ENCODE measurements around the gene SLCO1B3. TPM values are rescaled to one million over a fixed set of nuclear protein-coding genes. Genes with fewer than 3 reads are reported as not detected.
"Not testable (repeated sequence)": the region's sequence is repeated elsewhere in the genome, so short reads cannot be mapped to it uniquely, and the experiment has no call there.

The SLCO1B3 gene
- total and polyA plus RNA-seq, 4 donors = 33.1 to 274 (median 162) TPM

GRCh38 chr12:20777420-20777819 lies 33.1 kb upstream of the SLCO1B3 start (continued):
- TF ChIP-seq YY1 (IDR thresholded peaks at IDR 0.05) = no peak
- no peak for TF ChIP-seq GABPA (IDR thresholded peaks at IDR 0.05 in 1 of 2, conservative IDR thresholded peaks at IDR 0.05 in 1 of 2)
- no peak for TF ChIP-seq SP1 (IDR thresholded peaks at IDR 0.05)

GRCh38 chr12:20778969-20779368 lies 31.5 kb upstream of the SLCO1B3 start:
- H3K9me3 ChIP-seq (ENCODE audit: control insufficient read depth in 4 of 4, low read length in 3 of 4) = no peaks in the 10 kb centered on the region
- no peak overlapping the region for H3K9ac ChIP-seq (ENCODE audit: low read depth in 1 of 2, low read length in 2 of 2)
- H3K4me3 ChIP-seq (ENCODE audit: low read depth in 1 of 3, low read length in 3 of 3) = no peak overlapping the region
- no peaks in the 10 kb centered on the region for H3K36me3 ChIP-seq (ENCODE audit: control insufficient read depth in 4 of 4, insufficient read depth in 3 of 4, low read depth in 1 of 4, low read length in 3 of 4)
- peaks cover 0 to 5% (median 2%) of the 10 kb centered on the region in 4 donors for H3K4me1 ChIP-seq (ENCODE audit: control insufficient read depth in 4 of 4, insufficient read depth in 4 of 4, low read length in 3 of 4)
- no peak overlapping the region for H3K27ac ChIP-seq (ENCODE audit: low read depth in 1 of 2, low read length in 2 of 2)
- 49% methylated on average over 2 of the region's 2 CpGs for WGBS
- TF ChIP-seq MAX (IDR thresholded peaks at IDR 0.05) (no peak), HNF4A (conservative IDR thresholded peaks at IDR 0.05) (peak; percentile 50 to 60), FOXA1 (IDR thresholded peaks at IDR 0.05) (no peak), RAD21 (IDR thresholded peaks at IDR 0.05) (peak in 1 of 2 donors; percentile 9), NR2F2 (IDR thresholded peaks at IDR 0.05) (no peak), ZBTB33 (IDR thresholded peaks at IDR 0.05) (no peak), FOXA2 (IDR thresholded peaks at IDR 0.05) (peak; percentile 60), YY1 (IDR thresholded peaks at IDR 0.05) (peak; percentile 33), GABPA (IDR thresholded peaks at IDR 0.05 in 1 of 2, conservative IDR thresholded peaks at IDR 0.05 in 1 of 2) (no peak), TAF1 (conservative IDR thresholded peaks at IDR 0.05) (no peak), SP1 (IDR thresholded peaks at IDR 0.05) (peak; percentile 31), HNF4G (IDR thresholded peaks at IDR 0.05) (no peak), ATF3 (IDR thresholded peaks at IDR 0.05) (peak; percentile 64), RXRA (IDR thresholded peaks at IDR 0.05) (peak; percentile 61 to 68), CTCF (IDR thresholded peaks at IDR 0.05; ENCODE audit: low read depth, low read length, missing input control) (no peak)
- no peaks in the 10 kb centered on the region for H3K27me3 ChIP-seq (ENCODE audit: control insufficient read depth in 4 of 4, insufficient read depth in 4 of 4, low read length in 3 of 4)
- DNase-seq (ENCODE audit: low spot score) = no peak

- not testable (repeated sequence) for H3K27me3 ChIP-seq (ENCODE audit: control insufficient read depth in 4 of 4, insufficient read depth in 4 of 4, low read length in 3 of 4); DNase-seq (ENCODE audit: low spot score); H3K9me3 ChIP-seq (ENCODE audit: control insufficient read depth in 4 of 4, low read length in 3 of 4); H3K36me3 ChIP-seq (ENCODE audit: control insufficient read depth in 4 of 4, insufficient read depth in 3 of 4, low read depth in 1 of 4, low read length in 3 of 4); H3K4me1 ChIP-seq (ENCODE audit: control insufficient read depth in 4 of 4, insufficient read depth in 4 of 4, low read length in 3 of 4); H3K9ac ChIP-seq (ENCODE audit: low read depth in 1 of 2, low read length in 2 of 2); H3K27ac ChIP-seq (ENCODE audit: low read depth in 1 of 2, low read length in 2 of 2); H3K4me3 ChIP-seq (ENCODE audit: low read depth in 1 of 3, low read length in 3 of 3)
- WGBS = 32% methylated on average over 3 of the region's 3 CpGs
- peak; percentile 30 for TF ChIP-seq HNF4G (IDR thresholded peaks at IDR 0.05)
- peak; percentile 35 to 48 for TF ChIP-seq JUND (IDR thresholded peaks at IDR 0.05)
- TF ChIP-seq RXRA (IDR thresholded peaks at IDR 0.05) = peak; percentile 87 to 92
- TF ChIP-seq HNF4A (conservative IDR thresholded peaks at IDR 0.05) = peak; percentile 74 to 90
- peak; percentile 67 for TF ChIP-seq SP1 (IDR thresholded peaks at IDR 0.05)
- TF ChIP-seq YY1 (IDR thresholded peaks at IDR 0.05) = peak; percentile 23
- peak; percentile 78 for TF ChIP-seq ATF3 (IDR thresholded peaks at IDR 0.05)
These were observed 30.5 kb upstream of the SLCO1B3 start for GRCh38 chr12:20779971-20780370.

- not testable (repeated sequence) for H3K4me3 ChIP-seq (ENCODE audit: low read depth in 1 of 3, low read length in 3 of 3); DNase-seq (ENCODE audit: low spot score); H3K36me3 ChIP-seq (ENCODE audit: control insufficient read depth in 4 of 4, insufficient read depth in 3 of 4, low read depth in 1 of 4, low read length in 3 of 4); H3K9ac ChIP-seq (ENCODE audit: low read depth in 1 of 2, low read length in 2 of 2); H3K4me1 ChIP-seq (ENCODE audit: control insufficient read depth in 4 of 4, insufficient read depth in 4 of 4, low read length in 3 of 4); H3K9me3 ChIP-seq (ENCODE audit: control insufficient read depth in 4 of 4, low read length in 3 of 4); H3K27me3 ChIP-seq (ENCODE audit: control insufficient read depth in 4 of 4, insufficient read depth in 4 of 4, low read length in 3 of 4); H3K27ac ChIP-seq (ENCODE audit: low read depth in 1 of 2, low read length in 2 of 2)
- WGBS = 95% methylated on average over 13 of the region's 13 CpGs
These were observed 26.6 kb upstream of the SLCO1B3 start for GRCh38 chr12:20783796-20784357.
